ENCODE data around the gene RABGAP1L. TPM values are rescaled to one million over a fixed set of nuclear protein-coding genes. Genes with fewer than 3 reads are reported as not detected.
"Not testable (repeated sequence)": the region's sequence is repeated elsewhere in the genome, so short reads cannot be mapped to it uniquely, and the experiment has no call there.

Gene RABGAP1L
- total RNA-seq, 1 donor from 2014 or later = 29.5 TPM

DNA sequence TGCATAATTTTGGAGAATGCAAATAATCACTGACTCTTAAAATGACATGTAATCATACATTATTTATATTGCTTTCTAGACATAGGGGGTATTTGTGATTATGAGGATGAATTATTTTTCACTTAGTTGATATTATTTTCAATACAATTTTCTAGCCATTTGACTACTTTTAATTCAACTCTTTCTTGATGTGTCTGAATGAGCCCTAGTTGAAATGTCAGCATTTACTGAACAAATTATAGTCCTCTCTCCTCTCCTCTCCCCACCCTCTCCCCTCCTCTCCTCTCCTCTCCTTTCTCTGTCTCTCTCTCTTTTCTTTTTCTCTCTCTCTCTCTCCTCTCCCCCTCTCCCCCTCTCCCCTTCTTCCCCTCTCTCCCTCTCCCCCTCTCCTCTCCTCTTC lies 483.1 kb downstream of the RABGAP1L start:
- DNase-seq (ENCODE audit: extremely low read depth, low read depth, low spot score) = no peak

DNA sequence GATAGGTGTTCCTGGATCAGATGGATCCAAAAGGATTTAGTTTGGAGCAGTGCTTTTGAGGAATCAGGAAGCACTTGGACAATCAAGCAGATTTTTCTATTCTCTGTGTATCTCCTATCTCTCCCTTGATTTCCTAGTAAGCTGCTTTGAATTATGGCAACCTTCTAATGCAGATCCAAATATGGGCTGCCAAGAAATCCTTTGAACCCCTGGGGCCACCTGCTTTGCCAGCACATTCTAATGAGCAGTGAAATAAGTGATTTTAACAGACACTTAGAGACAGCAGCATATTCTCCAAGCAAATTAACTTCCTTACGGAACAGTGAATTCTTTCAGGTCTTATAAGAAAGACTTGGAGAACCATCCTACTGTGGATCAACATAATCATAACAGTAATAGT lies 483.9 kb downstream of the RABGAP1L start:
- no peak for DNase-seq (ENCODE audit: extremely low read depth, low read depth, low spot score)

DNA sequence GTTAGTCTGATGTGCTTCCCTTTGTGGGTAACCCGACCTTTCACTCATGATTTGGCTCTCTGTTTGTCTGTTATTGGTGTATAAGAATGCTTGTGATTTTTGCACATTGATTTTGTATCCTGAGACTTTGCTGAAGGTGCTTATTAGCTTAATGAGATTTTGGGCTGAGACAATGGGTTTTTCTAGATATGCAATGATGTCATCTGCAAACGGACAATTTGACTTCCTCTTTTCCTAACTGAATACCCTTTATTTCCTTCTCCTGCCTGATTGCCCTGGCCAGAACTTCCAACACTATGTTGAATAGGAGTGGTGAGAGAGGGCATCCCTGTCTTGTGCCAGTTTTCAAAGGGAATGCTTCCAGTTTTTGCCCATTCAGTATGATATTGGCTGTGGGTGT lies 490.3 kb downstream of the RABGAP1L start:
- not testable (repeated sequence) for DNase-seq (ENCODE audit: extremely low read depth, low read depth, low spot score)

DNA sequence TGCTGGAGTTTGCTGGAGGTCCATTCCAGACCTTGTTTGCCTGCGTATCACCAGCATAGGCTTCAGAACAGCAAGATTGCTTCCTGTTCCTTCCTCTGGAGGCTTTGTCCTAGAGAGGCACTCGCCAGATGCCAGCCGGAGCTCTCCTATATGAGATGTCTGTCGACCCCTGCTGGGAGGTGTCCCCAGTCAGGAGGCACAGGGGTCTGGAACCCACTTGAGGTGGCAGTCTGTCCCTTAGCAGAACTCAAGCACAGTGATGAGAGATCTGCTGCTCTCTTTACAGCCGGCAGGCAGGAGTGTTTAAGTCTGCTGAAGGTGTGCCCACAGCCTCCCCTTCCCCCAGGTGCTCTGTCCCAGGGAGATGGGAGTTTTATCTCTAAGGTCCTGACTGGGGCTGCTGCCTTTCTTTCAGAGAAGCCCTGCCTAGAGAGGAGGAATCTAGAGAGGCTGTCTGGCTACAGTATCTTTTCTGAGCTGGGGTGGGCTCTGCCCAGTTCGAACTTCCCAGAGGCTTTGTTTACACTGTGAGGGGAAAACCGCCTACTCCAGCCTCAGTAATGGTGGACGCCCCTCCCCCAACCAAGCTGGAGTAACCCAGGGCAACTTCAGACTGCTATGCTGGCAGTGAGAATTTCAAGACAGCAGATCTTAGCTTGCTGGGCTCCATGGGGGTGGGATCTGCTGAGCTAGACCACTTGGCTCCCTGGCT lies 493.4 kb downstream of the RABGAP1L start:
- DNase-seq (ENCODE audit: extremely low read depth, low read depth, low spot score) = no peak

DNA sequence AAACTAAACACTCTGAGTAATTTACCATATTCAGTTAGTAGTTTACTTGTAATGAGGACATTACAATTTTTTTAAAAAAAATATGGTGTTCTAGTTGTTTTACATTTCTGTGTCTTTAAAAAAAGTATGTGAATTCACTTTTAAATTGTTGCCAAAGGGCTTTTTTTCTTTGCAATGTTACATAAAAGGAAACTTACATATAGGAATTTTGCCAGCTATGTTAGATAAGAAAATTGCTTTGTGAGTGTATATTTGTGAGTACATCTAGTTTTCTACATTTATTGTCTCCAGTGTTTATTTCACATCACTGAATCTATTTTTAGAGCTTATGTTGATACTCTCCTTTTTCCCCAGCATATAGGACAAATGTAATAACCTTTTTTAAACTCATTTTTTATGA lies 495.2 kb downstream of the RABGAP1L start:
- DNase-seq (ENCODE audit: extremely low read depth, low read depth, low spot score) = no peak

DNA sequence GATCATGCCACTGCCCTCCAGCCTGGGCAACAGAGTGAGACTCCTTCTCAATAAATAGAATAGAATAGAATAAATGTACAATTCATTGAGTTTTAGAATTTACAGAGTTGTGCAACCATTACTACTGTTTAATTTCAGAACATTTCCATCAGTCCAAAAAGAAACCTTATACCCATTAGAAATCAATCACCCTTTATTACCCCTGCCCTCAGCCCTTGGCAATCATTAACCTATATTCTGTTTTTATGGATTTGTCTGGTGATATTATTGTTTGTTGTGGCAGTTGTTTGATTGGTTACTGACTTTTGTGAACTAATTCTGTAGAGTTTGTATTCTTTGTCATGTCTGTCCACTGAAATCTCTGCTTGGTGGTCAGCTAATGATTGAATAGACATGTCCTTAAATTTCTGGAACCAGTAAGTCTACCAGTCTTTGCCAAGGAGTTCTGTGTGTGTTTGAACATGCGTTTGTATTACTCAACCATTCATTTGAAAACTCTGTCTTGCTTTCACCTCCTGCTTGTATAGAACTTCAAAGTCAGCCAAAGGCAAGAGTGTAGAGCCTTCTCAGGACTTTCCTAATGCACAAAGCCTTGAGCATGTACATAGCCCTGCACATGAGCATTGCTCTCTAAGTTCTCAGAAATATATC lies 497.2 kb downstream of the RABGAP1L start:
- DNase-seq (ENCODE audit: extremely low read depth, low read depth, low spot score) = no peak

DNA sequence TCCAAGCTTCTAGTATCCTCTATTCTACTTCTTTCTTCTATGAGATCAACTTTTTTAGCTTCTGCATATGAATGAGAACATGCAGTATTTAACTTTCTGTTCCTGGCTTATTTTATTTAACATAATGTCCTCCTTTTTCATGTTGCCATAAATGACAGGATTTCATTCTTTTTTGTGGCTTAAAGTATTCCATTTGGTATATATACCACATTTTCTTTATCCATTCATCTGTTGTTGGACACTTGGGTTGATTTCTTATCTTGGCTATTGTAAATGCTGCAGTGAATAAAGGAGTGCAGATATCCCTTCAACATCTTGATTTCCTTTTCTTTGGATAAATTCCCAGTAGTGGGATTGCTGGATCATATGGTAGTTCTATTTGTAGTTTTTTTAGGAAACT lies 498.1 kb downstream of the RABGAP1L start:
- DNase-seq (ENCODE audit: extremely low read depth, low read depth, low spot score) = no peak

DNA sequence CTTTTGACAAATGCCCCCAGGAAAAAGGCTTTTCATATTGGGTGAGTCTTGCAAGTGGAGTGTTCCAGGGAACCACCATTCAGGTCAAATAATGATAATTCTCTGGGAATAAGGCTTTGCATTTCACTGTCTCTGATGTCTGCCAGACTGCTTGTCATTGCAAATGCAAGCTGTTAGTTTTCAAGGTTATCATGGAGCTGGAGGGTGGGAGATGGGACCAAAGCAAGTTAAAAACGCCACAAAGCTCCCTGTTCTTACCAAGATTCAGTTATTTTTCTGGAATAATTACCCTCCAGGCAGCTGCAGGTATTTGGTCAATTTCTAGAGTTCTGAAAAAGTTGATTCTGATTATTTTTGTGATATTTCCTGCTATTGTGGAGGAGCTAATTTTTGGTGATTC lies 498.6 kb downstream of the RABGAP1L start:
- DNase-seq (ENCODE audit: extremely low read depth, low read depth, low spot score) = no peak

DNA sequence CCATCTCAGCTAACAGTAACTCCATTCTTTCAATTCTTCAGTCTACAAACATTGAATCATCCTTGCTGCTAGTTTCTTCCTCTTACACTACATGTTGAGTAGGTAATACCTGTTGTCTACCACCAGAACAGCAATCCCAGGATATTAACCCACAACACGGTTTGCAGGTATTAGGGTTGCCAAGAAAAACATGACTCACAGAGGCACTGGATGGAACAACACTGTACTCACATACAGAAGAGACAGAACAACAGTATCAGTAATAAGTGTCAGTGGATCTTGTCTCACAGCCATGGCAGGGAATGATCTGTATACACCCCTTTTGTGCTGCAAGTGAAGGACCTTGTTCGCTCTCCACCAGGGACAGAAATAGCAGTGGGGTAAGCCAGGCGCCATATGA lies 500.5 kb downstream of the RABGAP1L start:
- no peak for DNase-seq (ENCODE audit: extremely low read depth, low read depth, low spot score)

DNA sequence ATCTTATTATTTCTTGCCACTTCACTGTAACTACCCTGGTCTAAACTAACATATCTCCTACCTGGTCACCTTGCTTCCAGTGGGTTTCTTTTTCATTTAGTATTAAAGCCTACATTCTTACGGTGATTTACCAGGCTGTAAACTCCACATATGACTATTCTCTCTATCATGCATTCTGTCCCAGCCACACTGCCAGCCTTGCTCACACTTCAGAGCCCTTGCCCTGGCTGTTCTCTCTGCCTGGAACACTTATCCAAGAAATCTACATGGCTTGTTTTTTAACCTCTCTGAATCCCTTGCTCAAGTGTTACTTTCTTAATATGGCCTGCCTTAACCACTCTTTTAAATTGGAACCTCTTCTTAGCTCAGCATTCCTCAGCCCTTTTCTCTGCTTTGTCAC lies 501.2 kb downstream of the RABGAP1L start:
- no peak for DNase-seq (ENCODE audit: extremely low read depth, low read depth, low spot score)

DNA sequence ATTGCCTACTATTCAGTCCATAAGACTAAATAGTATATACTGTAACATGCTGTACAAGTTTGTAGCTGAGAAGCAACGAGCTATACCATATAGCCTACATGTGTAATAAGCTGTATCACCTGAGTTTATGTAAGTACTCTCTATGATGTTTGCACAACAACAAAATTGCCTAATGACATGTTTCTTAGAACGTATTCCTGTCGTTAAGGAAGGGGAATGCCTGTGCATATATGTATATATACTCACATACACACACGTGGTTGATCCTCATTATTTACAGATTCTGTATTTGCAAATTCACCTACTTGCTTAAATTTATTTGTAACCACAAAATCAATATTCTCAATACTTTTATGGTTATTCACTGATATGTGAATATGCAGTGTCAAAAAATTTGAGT lies 504.0 kb downstream of the RABGAP1L start:
- no peak for DNase-seq (ENCODE audit: extremely low read depth, low read depth, low spot score)

DNA sequence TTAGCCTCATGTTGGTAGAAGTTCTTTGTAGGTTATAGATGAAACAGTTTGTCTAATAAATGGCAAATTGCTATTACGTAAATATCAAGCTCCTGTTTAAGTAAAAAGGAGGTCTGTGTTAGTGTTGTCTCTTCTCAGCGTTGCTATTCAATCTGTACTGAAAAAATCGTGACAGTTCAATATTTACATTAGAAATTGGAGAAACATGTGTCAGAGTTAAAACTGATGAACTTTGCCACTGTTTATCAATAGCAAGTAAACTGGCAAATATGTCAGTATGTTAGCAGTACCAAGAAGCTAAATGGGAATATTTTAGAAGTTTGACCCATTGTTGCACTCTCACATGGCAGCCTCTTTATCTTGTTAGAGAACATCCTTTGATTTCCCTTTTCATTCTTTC lies 506.9 kb downstream of the RABGAP1L start:
- DNase-seq (ENCODE audit: extremely low read depth, low read depth, low spot score) = no peak

DNA sequence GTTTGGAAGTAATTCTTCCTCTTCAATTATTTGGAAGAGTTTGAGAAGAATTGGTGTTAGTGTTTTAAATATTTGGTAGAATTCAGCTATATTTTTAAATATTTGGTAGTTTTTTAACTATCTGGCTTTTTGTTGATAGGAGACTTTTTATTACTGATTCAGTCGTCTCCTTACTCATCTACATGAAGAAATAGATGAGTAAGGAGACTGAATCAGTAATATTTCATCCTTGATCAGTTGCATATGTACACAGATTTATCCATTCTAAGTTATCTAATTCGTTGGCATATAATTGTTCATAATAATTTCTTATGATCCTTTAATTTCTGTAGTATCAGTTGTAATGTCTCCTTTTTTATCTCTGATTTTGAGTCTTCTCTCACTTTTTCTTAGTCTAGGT lies 512.5 kb downstream of the RABGAP1L start:
- no peak for DNase-seq (ENCODE audit: extremely low read depth, low read depth, low spot score)

DNA sequence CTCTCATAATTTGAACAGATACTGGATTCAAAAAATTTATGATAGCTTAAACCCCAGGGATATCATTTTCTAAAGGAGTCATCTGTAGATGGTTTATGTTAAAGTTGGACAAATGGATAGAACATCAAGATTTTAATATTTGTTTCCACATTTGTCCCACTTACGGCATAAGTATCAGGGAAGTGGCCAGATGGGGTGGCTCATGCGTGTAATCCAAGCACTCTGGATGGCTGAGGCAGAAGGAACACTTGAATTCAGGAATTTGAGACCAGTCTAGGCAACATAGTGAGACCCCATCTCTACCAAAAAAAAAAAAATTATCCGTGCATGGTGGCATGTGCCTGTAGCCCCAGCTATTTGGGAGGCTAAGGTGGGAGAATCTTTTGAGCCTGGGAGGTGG lies 517.5 kb downstream of the RABGAP1L start:
- DNase-seq (ENCODE audit: extremely low read depth, low read depth, low spot score) = no peak

DNA sequence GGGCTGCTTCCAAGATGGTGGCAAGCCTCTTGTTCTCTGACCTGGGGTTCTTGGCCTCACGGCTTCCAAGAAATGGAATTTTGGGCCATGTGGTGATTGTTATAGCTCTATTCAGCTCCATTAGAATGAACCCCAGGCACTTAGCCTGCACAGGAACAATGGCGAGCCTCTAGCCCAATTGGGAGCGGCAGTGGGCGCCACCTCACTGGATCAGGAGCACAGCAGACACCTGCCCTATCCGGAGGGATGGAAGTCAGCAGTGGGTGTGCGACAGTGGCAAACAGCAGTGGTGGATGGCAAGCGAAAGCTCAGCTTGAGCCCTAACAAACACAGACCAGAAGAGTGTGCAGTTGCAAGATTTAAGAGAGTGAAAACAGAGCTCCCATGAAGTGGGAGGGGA lies 519.3 kb downstream of the RABGAP1L start:
- DNase-seq (ENCODE audit: extremely low read depth, low read depth, low spot score) = no peak

DNA sequence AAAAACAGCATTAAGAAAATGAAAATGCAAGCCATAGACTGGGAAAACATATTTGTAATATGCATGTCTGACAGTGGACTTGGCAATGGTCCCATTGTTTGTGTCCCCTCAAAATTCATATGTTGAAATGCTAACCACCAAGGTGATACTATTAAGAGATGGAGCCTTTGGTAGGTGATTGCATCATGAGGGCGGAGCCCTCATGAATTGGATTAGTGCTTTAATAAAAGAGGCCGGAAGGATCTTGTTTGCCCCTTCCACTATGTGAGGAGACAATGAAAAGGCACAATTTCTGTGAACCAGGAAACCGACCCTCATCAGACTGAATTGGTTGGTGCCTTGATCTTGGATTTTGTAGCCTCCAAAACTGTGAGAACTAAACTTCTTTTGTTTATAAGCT lies 520.8 kb downstream of the RABGAP1L start:
- DNase-seq (ENCODE audit: extremely low read depth, low read depth, low spot score) = no peak

DNA sequence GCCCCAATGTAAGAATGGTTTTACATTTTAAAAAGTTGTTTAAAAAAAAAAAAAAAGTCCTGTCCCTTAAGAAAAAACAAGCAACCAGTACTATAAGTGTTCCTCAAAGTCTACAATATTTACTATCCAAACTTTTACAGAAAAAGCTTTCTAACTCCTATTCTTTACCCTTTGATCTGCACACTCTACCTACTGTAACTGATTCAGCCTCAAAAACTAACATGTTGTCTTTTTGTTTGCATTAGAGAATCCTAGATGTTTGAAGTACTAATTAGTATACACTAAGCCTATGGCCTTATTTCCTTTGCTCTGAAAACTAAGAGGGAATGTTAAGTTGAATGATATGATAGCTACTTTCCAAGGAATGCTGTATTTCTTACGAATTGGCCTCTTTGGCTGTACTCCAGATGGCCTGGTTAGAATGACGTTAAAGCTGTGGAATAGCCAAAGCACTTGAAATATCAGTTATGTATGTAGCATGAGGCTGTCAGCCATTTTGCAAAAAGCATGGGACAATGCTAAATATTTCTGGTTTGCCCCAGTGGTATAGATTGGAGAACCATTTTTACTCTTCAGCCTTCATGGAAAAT lies 523.2 kb downstream of the RABGAP1L start:
- DNase-seq (ENCODE audit: extremely low read depth, low read depth, low spot score) = no peak

DNA sequence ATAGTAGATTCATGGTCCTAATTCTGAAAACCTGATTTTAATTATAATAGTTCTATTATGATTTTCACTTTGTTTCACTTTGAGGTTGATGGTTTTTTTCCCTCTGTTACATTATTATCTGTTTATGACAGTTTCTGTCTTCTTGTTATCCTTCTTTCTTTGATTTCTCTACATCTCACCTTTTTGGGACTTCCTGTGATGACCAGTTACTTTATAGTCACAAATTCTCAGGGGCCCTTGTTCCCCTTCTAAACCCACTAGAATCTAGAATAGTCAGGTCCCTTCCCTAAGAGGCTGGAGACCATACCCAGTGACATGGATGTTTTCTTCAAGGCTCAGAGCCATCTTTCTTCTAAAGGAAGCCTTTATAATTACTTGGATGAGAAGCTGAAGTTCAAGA lies 526.9 kb downstream of the RABGAP1L start:
- DNase-seq (ENCODE audit: extremely low read depth, low read depth, low spot score) = no peak

DNA sequence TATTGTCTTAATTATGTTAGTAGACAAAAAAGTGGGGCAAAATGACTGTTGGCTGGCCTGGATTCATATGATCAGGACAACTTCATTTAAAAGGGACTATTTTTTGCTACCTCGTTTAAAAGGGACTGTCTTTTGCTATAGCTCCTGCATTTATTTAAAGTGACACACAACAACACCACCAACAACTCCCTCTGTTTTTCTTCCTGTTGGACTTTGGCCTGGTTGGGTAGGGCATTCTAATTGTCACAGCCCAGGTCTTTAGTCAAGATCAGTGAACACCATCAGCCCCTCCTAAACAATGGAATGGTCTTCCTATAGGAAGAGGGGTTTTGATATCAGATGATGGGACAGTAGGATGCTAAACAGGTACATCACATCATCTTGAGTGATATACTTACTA lies 530.2 kb downstream of the RABGAP1L start:
- no peak for DNase-seq (ENCODE audit: extremely low read depth, low read depth, low spot score)

DNA sequence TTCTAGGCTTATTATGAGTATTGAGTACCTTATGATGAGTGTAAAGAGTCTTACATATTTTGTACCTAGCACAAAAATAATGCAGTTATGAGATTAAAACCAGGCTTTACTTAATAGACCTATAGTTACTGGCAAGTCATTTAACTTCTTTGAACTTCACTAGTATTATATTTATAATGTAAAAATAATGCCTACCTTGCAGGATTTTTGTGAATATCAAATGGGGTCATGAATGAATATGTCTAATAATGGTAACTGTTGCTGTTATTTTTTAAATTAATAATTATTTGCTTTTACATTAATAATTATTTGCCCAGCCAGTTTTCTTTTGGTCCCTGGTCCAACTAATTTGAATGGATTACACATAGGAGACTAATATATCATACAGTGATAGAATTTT lies 530.9 kb downstream of the RABGAP1L start:
- no peak for DNase-seq (ENCODE audit: extremely low read depth, low read depth, low spot score)

DNA sequence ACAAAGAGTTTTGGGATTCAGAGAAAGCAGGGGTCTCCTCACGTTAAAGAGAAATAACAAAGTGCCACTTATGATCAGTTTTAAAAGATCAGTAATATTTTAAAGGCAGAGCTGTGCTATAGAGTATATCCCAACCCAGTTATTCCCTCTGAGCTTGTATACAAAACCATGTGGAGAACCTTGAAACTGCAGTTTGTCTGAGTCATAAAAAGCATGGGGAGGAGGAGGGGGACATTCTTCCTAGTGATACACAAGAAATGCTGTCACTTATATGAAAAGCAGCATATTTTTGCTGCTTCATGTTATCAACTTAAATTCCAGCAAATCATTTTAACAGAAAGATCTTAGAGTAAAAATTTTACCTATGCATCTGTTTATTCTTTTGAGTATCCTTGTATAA lies 533.0 kb downstream of the RABGAP1L start:
- no peak for DNase-seq (ENCODE audit: extremely low read depth, low read depth, low spot score)

DNA sequence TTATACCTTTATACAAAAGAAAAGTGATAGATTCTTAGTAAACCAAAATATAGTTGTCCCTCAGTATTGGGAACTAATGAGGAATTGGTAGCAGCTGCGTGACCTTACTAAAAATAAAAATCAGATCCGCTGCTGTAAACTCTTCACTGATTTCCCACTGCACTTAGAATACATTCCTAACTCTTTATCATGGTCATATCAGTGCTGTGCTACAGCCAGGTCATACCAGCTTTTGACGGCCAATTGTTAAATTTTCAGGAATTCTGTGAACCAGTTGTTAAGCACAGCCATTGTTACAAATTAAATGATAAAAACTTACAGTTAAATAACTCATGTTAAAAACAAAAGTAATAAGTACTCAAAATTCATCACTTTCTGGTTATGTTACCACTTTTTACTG lies 533.8 kb downstream of the RABGAP1L start:
- DNase-seq (ENCODE audit: extremely low read depth, low read depth, low spot score) = no peak
